ENCODE results near the gene TBCD.

- TF ChIP-seq CTCF (IDR thresholded peaks at IDR 0.05; ENCODE audit: poor library complexity, severe bottlenecking) (no peak), EZH2 (IDR thresholded peaks at IDR 0.05; ENCODE audit: borderline replicate concordance, insufficient read depth, low read length, poor library complexity, severe bottlenecking) (no peak), POLR2AphosphoS5 (IDR thresholded peaks at IDR 0.05) (no peak), EP300 (conservative IDR thresholded peaks at IDR 0.05; ENCODE audit: poor library complexity, severe bottlenecking) (no peak), SMC3 (conservative IDR thresholded peaks at IDR 0.05; ENCODE audit: poor library complexity) (no peak), TAF1 (IDR thresholded peaks at IDR 0.05; ENCODE audit: low read depth) (no peak), RAD21 (conservative IDR thresholded peaks at IDR 0.05) (no peak)
- TF ChIP-seq, protein P1, sequence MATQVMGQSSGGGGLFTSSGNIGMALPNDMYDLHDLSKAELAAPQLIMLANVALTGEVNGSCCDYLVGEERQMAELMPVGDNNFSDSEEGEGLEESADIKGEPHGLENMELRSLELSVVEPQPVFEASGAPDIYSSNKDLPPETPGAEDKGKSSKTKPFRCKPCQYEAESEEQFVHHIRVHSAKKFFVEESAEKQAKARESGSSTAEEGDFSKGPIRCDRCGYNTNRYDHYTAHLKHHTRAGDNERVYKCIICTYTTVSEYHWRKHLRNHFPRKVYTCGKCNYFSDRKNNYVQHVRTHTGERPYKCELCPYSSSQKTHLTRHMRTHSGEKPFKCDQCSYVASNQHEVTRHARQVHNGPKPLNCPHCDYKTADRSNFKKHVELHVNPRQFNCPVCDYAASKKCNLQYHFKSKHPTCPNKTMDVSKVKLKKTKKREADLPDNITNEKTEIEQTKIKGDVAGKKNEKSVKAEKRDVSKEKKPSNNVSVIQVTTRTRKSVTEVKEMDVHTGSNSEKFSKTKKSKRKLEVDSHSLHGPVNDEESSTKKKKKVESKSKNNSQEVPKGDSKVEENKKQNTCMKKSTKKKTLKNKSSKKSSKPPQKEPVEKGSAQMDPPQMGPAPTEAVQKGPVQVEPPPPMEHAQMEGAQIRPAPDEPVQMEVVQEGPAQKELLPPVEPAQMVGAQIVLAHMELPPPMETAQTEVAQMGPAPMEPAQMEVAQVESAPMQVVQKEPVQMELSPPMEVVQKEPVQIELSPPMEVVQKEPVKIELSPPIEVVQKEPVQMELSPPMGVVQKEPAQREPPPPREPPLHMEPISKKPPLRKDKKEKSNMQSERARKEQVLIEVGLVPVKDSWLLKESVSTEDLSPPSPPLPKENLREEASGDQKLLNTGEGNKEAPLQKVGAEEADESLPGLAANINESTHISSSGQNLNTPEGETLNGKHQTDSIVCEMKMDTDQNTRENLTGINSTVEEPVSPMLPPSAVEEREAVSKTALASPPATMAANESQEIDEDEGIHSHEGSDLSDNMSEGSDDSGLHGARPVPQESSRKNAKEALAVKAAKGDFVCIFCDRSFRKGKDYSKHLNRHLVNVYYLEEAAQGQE (IDR thresholded peaks at IDR 0.05; ENCODE audit: borderline replicate concordance), result no peak
Measured at GRCh38 chr17:82854226-82854625, 102.4 kb downstream of the TBCD start.

Measured in neural cell (in vitro differentiated cells).